NCI-H1694 treated with DMSO at 0.1 percent for 48 hours (cell line): ENCODE measurements around the gene FBXL7.

ENCODE experiments used
- DNase-seq: peaks from one replicate; lab custom pipeline; 2025; lab: John Stamatoyannopoulos, UW

The FBXL7 gene

DNA sequence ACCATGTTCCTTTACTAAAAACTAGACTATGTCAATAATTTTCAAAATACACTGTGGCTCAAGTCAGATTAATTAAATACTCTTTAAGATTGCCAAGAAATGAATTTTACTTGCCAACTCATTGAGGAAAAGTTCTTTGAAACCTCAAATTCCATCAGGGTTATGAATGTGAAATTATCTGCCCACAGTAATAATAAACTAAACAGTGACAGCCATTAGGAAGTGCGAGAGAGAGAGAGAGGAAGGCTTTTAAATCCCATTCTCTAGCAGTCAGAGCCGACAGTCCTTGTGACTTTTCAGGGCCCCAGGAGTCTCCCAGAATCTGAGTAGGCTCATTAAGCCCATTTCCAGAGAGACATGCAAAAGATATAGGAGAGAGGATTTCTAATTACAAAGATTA is 443.5 kb downstream of the FBXL7 start:
- DNase-seq, result no peak

DNA sequence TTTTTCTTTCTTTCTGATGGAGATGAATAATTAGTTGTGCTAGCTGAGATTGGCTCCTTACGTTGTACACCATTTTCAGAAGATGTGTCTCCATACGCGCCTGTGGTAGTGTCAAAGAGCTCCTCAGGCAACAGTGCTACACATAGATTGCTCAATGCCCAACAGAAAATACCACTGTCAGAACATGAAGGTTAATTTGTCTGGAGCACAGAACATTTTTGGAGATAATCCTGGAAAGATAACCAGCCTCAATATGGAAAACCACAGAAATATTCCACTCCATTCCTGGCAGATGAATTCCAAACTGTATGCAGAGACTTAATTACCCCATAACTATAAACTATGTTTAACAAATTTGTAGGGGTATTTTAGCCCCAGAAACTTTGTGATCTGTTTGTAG is 446.0 kb downstream of the FBXL7 start:
- DNase-seq, result no peak

DNA sequence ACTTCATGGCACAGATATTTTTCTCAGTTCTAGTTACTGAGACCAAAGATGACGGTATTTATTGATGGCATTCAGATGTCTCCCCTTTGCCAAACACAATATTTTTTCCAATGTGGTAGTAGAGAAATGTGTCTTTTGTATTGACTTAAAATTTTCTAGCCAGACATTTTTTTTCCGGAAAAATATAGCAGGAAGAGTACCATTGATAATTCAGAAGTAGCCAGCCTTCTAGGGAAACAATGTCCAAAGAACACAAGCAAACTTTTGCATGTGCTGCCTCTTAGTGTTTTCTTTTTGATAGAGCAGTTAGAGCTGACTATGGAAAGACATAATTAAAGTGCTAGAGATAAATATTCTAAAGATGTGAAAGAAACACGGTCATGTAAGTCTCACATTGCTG is 448.2 kb downstream of the FBXL7 start:
- DNase-seq, result no peak

DNA sequence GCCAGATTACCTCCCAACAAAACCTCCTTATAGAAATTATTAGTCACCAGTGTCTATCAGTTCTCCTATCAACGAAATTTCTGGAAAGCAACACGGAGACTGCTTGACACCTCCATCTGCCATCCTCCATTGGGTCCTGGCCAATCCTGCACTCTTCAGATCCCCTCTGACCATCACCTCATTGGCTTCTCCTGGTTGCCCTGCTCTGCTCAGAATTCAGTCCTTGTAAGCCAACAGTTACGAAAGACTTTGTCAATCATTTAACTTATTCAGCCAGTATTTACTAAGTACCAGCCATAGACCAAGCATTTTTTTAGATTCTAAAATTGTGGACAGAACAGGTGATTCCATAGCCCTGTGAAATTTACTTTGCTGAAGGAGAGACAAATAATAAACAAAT is 451.1 kb downstream of the FBXL7 start:
- DNase-seq, result no peak

DNA sequence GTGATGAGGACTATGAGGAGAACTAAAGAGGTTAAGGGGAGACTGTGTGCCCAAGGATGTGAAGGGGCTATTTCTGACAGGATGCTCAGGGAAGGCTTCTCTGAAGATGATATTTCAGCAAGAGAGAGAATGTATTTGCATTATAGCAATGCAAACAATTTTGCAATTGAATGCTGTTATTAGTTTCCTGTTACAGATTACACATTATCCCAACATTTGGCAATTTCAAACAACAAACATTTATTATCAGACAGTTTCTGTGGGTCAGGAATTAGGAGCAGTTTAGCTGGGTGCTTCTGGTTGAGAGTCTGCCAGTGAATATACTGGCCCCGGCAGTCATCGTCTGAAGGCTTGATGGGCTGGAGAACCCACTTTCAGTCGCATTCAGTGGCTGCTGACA is 451.6 kb downstream of the FBXL7 start:
- no peak for DNase-seq

DNA sequence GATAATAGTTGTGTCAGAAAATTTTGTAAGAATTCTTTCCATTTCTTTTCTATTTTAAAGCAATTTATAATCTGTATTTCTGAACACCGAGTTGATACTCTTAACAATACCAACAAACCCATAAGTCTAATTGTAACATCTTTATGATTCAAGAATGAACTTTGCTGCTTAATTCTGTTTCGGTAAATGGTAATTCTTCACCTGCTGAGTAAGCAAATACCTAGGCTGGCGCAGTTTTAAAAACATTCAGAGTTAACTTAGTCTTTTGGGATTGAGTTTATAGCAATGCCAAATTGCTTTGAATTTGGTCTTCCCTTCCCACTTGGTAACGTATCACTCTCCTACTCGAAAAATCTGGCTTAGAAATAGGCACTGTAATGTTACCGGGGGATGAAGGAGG is 456.6 kb downstream of the FBXL7 start:
- no peak for DNase-seq

DNA sequence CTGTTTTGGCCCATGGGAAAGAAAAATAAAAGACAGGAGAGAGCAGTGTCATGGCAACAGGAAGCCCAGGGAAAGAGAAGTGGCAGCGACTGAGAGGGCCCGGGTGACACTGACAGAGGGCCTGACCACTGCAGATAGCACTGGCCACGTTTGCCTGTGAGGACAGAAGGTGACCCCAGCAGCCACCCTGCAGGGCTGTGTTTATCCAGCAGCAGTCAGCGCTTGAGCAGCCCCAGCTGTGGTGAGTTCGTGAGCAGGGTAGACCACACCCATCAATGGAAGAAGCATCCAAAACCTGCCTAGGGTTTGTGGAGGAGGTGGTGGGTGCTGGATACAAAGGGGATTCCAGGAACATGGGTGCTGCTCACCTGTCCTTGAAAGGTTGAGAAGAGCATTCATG is 457.1 kb downstream of the FBXL7 start:
- DNase-seq, result no peak

DNA sequence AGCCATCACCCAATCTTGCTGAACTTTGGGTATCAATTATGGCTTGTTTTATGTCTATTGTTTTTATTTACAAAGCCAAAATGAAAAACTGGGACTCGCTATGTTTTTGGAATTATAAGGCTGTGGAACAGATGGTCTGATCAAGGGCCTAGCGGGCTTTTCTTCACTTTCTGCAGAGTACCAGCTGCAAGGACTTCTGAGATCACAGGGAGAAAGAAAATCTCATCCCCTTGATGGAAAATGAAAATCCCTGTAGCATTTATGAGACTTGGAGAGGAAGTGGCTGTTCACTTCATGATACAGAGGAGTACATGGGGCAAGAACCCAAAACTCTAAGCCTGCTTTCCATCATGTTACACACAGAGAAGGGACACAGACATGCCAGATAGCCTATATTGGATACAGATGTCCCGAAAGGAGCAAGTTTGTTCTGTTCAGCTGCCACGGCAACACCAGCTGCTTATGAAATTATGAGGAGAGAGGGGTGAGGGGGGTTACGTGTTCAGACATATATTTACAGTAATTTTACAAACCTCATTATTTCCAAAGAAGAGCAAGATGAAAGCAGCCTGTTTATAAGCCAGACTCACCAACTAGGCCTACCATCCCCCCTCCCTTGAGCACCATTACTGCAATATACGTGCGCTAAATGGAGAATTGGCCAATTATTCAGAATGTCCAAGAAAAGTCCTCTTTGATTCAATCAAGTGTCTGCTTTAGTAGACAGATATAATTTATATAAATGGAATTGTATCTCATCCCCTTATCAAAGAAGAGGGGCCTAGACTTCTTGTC is 459.6 kb downstream of the FBXL7 start:
- peak; percentile 95 for DNase-seq

DNA sequence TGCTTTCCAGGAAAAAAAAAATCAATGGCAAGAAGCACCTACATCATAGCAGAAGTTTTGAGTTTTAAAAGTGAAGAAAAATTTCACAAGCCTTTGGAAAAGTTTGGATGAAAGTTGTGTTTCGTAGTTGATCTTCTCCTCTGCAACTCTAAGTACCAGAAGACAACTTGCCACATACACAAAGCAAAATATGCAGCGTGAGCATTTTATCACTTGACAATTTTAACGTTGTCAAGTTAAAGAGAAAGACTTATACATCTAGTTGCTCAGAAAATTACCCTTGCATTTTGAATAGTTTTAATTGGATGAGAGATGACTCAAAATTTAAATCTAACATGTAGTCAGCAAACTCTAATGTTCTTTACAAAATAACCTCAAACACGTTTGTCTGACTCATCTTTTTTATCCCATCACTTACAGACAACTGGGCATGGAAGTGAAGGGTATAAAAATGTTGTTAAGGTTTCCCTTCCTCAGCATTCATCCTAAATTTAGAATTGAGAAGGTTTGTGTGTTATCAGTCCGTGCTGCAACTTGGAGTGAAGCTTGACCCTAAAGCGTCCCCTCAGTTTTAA is 466.2 kb downstream of the FBXL7 start:
- DNase-seq, result no peak

DNA sequence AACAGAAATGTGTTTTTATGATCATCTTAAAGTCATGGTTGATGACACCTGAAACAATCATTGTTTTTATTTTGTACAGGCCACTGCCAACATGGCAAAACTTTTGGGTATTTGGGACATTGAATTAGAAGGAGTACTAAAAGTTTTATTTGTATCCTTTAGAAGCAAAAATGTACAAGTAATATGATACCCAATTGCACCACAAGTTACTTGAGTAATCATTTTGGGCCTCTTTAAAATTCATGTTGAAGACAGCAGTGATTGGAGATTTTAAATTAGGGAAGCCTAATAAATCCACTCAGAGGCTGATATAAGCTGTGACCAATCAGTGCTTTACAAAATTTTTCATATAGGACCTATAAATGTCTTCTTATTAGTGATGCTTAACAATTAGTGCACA is 466.7 kb downstream of the FBXL7 start:
- no peak for DNase-seq

DNA sequence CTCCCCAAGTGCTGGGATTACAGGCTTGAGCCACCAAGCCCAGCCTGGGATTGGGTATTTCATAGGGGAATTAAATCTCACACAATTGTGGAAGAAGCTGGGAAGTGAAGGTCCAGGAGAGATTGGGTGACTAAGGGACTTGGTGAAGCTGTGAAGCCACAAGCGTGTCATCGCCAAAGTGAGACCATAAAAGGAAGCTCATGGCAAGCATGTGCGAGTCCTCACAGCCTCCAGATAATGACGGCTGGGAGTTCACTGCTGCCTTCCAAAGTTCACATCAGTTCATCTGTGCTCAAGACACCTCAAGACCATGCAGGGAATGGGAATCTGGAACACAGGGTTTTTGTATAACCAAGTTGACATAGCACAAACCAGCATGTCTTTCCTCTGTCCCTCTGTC is 469.0 kb downstream of the FBXL7 start:
- DNase-seq, result no peak

DNA sequence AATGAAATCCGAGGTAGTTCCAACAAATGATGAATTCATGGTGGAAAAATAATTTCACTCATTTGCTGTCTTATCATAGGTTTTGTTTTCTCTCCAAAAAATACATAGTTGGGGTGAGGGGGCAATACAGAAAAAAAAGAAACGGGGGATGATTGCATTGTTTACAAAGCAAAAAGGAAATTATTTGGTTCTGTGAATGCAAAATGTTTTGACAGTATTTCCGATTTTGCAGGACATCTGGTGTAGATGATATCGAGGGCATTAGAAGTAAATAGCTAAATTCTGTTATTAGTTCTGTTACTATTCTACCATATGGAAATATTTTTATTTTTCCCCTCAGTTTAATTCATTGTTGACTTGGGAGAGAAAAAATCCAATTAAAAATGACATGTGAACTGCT is 477.9 kb downstream of the FBXL7 start:
- peak; percentile 30 for DNase-seq

DNA sequence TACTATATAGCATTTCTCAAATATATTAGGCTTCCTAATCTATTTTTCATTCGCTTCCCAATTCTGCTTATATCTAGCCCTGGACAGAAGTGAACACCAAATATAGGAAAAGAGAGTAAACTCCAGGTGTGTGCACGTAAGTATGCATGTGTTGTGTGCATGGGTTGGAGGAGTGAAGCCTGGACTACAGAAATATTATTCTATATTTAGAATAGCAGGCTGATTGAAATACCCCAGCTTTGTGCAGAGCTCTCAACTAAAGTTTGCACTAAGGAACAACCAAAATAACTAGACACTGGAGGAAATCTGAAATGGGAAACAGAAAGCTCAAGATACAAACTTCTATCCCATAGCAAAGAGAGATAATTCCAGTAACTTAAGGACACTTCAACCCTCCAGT is 480.9 kb downstream of the FBXL7 start:
- no peak for DNase-seq

DNA sequence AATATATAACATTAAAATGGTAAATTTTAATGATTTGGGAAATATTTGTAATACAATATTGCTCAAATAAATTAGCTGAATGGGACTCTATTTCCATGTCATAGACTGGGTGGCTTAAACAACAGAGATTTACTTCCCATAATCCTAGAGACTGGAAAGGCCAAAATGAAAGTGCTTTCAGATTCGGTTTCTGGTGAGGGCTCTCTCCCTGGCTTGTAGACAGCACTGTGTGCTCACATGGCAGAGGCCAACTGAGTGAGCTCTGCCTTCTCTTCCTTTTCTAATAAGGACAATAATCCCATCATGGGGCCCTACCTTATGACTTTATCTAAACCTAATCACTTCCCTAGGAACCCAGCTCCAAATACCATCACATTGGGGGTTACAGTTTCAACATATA is 483.4 kb downstream of the FBXL7 start:
- no peak for DNase-seq
